BJ (cell line): ENCODE results near the gene SEZ6. TPM values are rescaled to one million over a fixed set of nuclear protein-coding genes. Genes with fewer than 3 reads are reported as not detected.

Source experiments
- CTCF ChIA-PET: fragments of 350-600 bp; formaldehyde crosslinking; extraction: SDS; loops from one replicate; lab custom pipeline; 2021; ENCODE audit warnings: antibody characterized with exemption, inconsistent platforms; lab: Yijun Ruan, JAX
- POLR2A ChIA-PET: fragments of 300-600 bp; sonication (Branson Sonifier 250); formaldehyde crosslinking; extraction: SDS; loops from one replicate; lab custom pipeline; 2021; ENCODE audit warnings: antibody characterized with exemption; lab: Charles Lee
- DNase-seq: peaks from one replicate; pipeline ENCODE4 v3.0.0-alpha.2; 2011; ENCODE audit warnings: low read depth
- H3K27me3 ChIP-seq: 2 replicates; pipeline ENCODE4 v1.6.0; 2011; ENCODE audit warnings: low read length; ENCODE audit not compliant: control insufficient read depth, insufficient read depth
- H3K36me3 ChIP-seq: 2 replicates; pipeline ENCODE4 v1.5.1; 2011; ENCODE audit warnings: low read length; ENCODE audit not compliant: control insufficient read depth, insufficient read depth
- H3K4me3 ChIP-seq: 2 replicates; pipeline ENCODE4 v1.5.1; 2011; ENCODE audit warnings: low read depth, mild to moderate bottlenecking, control low read depth, low read length
- polyA plus RNA-seq: library from polyadenylated mRNA; depleted of rRNA; stranded (reverse); fragments of >200 nt; gene quantifications from 2 replicates; pipeline ENCODE4 v1.2.3, GENCODE V29; 2011
- TF ChIP-seq, protein P1 (sequence below): IDR thresholded peaks from 2 replicates; pipeline ENCODE4 v1.5.1; 2011; ENCODE audit warnings: low read depth, mild to moderate bottlenecking, control low read depth, inconsistent platforms, low read length, moderate library complexity; ENCODE audit not compliant: insufficient read depth

Gene SEZ6
- polyA plus RNA-seq, 1 experiment: not detected

- Histone ChIP-seq H3K36me3 (no peaks in the 10 kb centered on the region), H3K27me3 (peaks cover 29% of the 10 kb centered on the region), H3K4me3 (no peak overlapping the region)
- no peak for DNase-seq
- ChIA-PET CTCF (interaction anchor here (1.2 to 1.7 kb wide), 2 partner anchors 13 to 16 kb away, joined by 4 read pairs; no protein-coding TSS in a partner anchor), POLR2A (no interaction called here)
- TF ChIP-seq, protein P1, sequence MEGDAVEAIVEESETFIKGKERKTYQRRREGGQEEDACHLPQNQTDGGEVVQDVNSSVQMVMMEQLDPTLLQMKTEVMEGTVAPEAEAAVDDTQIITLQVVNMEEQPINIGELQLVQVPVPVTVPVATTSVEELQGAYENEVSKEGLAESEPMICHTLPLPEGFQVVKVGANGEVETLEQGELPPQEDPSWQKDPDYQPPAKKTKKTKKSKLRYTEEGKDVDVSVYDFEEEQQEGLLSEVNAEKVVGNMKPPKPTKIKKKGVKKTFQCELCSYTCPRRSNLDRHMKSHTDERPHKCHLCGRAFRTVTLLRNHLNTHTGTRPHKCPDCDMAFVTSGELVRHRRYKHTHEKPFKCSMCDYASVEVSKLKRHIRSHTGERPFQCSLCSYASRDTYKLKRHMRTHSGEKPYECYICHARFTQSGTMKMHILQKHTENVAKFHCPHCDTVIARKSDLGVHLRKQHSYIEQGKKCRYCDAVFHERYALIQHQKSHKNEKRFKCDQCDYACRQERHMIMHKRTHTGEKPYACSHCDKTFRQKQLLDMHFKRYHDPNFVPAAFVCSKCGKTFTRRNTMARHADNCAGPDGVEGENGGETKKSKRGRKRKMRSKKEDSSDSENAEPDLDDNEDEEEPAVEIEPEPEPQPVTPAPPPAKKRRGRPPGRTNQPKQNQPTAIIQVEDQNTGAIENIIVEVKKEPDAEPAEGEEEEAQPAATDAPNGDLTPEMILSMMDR: no peak
Measured at GRCh38 chr17:28988475-28988874, 17.4 kb downstream of the SEZ6 start.

DNA sequence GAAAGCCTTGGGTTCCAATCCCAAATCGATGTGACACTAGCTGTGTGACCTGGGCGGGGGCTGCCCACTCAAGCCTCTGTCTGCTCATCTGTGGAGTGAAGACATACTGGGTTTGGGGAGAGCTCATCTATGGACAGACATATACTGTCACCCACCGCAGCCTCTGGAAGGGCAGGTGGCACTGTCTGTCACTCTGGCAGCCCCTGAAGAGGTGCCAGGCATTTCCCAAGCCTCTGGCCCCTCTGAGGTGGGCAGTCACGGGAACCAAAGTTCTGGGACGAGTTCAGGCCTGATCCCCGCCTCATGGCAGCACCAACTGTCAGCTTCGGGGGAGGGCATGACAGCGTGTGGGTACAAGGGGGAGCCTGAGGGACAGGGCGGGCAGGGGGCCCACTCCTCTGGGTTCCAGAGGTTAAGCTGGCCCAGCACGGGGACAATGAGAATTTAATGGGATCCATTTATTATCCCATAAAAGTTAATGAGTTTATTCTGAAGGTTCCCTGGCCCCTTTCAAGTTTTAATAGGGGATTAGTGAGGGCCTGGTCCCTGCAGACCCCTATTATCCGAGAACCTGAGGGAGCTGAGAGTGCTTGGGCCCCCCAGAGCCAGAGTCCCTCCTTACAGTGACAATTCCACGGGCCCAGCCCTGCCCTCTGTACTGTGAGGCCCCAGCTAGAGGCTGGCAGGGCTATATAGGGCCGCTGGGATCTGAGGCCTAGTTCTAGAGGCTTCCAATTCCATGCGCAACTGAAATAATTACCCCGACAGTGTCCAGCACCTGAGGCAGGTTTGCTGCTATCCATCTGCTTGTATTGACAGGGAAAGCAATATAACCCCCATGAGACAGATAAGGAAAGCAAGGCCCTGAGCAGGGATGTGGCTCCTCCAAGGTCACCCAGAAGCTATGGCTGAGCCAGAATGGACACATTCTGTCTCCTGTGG, 18.8 kb downstream of the SEZ6 start:
- DNase-seq: no peak
- ChIA-PET POLR2A (no interaction called here), CTCF (interaction anchor here (0.6 to 2.0 kb wide), 5 partner anchors 10 to 141 kb away, joined by 3 to 10 read pairs (median 3); no protein-coding TSS in a partner anchor)
- TF ChIP-seq, protein P1: no peak
- Histone ChIP-seq H3K4me3 (no peak overlapping the region), H3K36me3 (no peaks in the 10 kb centered on the region), H3K27me3 (peaks cover 29% of the 10 kb centered on the region)

- POLR2A ChIA-PET: no interaction called here
- H3K36me3 ChIP-seq: no peaks in the 10 kb centered on the region
- peaks cover 29% of the 10 kb centered on the region for H3K27me3 ChIP-seq
- H3K4me3 ChIP-seq: no peak overlapping the region
- DNase-seq: no peak
- TF ChIP-seq, protein P1: no peak
- CTCF ChIA-PET: interaction anchor here (0.9 to 2.0 kb wide), 5 partner anchors 11 to 138 kb away, joined by 3 to 10 read pairs (median 4); no protein-coding TSS in a partner anchor
Measured at GRCh38 chr17:28985950-28986713, 19.7 kb downstream of the SEZ6 start.

- POLR2A ChIA-PET: no interaction called here
- CTCF ChIA-PET: interaction anchor here (1.1 to 1.5 kb wide), 5 partner anchors 11 to 133 kb away, joined by 3 to 4 read pairs (median 4); no protein-coding TSS in a partner anchor
- DNase-seq: no peak
Measured at GRCh38 chr17:28983286-28984230, 22.3 kb downstream of the SEZ6 start.

More at GRCh38 chr17:28983286-28984230, 22.3 kb downstream of the SEZ6 start:
- Histone ChIP-seq H3K27me3 (peaks cover 35% of the 10 kb centered on the region), H3K36me3 (no peaks in the 10 kb centered on the region), H3K4me3 (no peak overlapping the region)
- TF ChIP-seq, protein P1: no peak
